Measurements from ENCODE around the gene PAIP1.

PAIP1 gene

DNA sequence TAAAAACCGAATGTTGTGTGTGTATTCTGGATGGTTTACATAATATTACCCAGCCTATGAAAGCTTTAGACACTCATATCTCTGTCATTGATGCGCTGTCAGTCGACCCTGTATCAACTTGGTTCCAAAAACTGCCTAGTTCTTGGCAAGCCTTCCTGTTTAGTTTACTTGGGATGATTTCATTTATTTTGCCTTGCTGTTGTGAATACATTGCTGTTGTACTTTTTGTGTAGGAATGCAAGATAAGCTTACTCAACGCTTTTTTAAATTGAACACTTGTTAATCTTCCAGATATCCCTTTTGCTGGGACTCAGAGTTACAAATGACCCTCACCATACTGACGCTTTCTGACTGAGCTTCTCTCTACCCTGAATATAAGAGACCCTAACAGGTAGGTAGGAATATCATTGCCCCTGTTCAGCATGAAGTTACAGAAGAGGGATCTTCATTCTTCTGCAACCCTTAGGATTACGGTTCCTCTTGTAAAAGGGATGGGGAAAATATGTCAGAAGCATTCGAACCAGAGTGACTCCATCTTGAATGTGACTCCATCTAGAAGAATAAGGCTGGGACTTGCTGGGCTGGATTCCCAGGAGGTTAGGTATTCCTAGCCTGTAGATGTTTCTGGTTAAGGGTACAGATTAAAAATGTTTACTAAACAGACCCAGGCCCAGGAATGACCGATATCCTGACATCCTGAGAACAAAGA, 13.7 kb upstream of the PAIP1 start:
- TF ChIP-seq, protein P1, sequence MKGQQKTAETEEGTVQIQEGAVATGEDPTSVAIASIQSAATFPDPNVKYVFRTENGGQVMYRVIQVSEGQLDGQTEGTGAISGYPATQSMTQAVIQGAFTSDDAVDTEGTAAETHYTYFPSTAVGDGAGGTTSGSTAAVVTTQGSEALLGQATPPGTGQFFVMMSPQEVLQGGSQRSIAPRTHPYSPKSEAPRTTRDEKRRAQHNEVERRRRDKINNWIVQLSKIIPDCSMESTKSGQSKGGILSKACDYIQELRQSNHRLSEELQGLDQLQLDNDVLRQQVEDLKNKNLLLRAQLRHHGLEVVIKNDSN (IDR thresholded peaks at IDR 0.05), result no peak
- TF ChIP-seq EGR1 (IDR thresholded peaks at IDR 0.05) (no peak), RAD21 (IDR thresholded peaks at IDR 0.05; ENCODE audit: low read depth) (no peak)

GRCh38 chr5:43569236-43569746, 12.4 kb upstream of the PAIP1 start:
- TF ChIP-seq ZBTB7A (IDR thresholded peaks at IDR 0.05; ENCODE audit: low read depth), result no peak
- no peak for TF ChIP-seq TEAD4 (IDR thresholded peaks at IDR 0.05)
- TF ChIP-seq NFIC (IDR thresholded peaks at IDR 0.05), result no peak
- TF ChIP-seq TCF12 (IDR thresholded peaks at IDR 0.05; ENCODE audit: low read depth), result no peak
- TF ChIP-seq, protein P2, sequence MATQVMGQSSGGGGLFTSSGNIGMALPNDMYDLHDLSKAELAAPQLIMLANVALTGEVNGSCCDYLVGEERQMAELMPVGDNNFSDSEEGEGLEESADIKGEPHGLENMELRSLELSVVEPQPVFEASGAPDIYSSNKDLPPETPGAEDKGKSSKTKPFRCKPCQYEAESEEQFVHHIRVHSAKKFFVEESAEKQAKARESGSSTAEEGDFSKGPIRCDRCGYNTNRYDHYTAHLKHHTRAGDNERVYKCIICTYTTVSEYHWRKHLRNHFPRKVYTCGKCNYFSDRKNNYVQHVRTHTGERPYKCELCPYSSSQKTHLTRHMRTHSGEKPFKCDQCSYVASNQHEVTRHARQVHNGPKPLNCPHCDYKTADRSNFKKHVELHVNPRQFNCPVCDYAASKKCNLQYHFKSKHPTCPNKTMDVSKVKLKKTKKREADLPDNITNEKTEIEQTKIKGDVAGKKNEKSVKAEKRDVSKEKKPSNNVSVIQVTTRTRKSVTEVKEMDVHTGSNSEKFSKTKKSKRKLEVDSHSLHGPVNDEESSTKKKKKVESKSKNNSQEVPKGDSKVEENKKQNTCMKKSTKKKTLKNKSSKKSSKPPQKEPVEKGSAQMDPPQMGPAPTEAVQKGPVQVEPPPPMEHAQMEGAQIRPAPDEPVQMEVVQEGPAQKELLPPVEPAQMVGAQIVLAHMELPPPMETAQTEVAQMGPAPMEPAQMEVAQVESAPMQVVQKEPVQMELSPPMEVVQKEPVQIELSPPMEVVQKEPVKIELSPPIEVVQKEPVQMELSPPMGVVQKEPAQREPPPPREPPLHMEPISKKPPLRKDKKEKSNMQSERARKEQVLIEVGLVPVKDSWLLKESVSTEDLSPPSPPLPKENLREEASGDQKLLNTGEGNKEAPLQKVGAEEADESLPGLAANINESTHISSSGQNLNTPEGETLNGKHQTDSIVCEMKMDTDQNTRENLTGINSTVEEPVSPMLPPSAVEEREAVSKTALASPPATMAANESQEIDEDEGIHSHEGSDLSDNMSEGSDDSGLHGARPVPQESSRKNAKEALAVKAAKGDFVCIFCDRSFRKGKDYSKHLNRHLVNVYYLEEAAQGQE (IDR thresholded peaks at IDR 0.05; ENCODE audit: low read depth), result no peak
- no peak for TF ChIP-seq FOXM1 (IDR thresholded peaks at IDR 0.05; ENCODE audit: borderline replicate concordance, low read depth)
- TF ChIP-seq, protein P1 (IDR thresholded peaks at IDR 0.05), result no peak
- TF ChIP-seq EP300 (IDR thresholded peaks at IDR 0.05; ENCODE audit: borderline replicate concordance), result no peak

- no peak for TF ChIP-seq RAD21 (IDR thresholded peaks at IDR 0.05; ENCODE audit: low read depth)
- no peak for TF ChIP-seq EP300 (IDR thresholded peaks at IDR 0.05; ENCODE audit: borderline replicate concordance)
- TF ChIP-seq TCF12 (IDR thresholded peaks at IDR 0.05; ENCODE audit: low read depth), result no peak
- TF ChIP-seq TEAD4 (IDR thresholded peaks at IDR 0.05), result no peak
- no peak for TF ChIP-seq TAF1 (IDR thresholded peaks at IDR 0.05; ENCODE audit: low read depth)
- no peak for TF ChIP-seq FOXM1 (IDR thresholded peaks at IDR 0.05; ENCODE audit: borderline replicate concordance, low read depth)
- TF ChIP-seq CEBPB (IDR thresholded peaks at IDR 0.05), result no peak
- TF ChIP-seq YY1 (IDR thresholded peaks at IDR 0.05; ENCODE audit: low read depth), result no peak
- TF ChIP-seq, protein P2 (IDR thresholded peaks at IDR 0.05; ENCODE audit: low read depth), result no peak
- TF ChIP-seq NFIC (IDR thresholded peaks at IDR 0.05), result no peak
- TF ChIP-seq, protein P3, sequence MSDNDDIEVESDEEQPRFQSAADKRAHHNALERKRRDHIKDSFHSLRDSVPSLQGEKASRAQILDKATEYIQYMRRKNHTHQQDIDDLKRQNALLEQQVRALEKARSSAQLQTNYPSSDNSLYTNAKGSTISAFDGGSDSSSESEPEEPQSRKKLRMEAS (IDR thresholded peaks at IDR 0.05), result no peak
- no peak for TF ChIP-seq ZBTB7A (IDR thresholded peaks at IDR 0.05; ENCODE audit: low read depth)
- TF ChIP-seq, protein P1 (IDR thresholded peaks at IDR 0.05), result no peak
- TF ChIP-seq EGR1 (IDR thresholded peaks at IDR 0.05), result no peak
- no peak for TF ChIP-seq CREB1 (IDR thresholded peaks at IDR 0.05; ENCODE audit: low read depth)
These were observed 11.1 kb upstream of the PAIP1 start for GRCh38 chr5:43567967-43568366.

GRCh38 chr5:43565043-43565442, 8.2 kb upstream of the PAIP1 start:
- TF ChIP-seq TAF1 (IDR thresholded peaks at IDR 0.05; ENCODE audit: low read depth) (no peak), FOXM1 (IDR thresholded peaks at IDR 0.05; ENCODE audit: borderline replicate concordance, low read depth) (no peak), EP300 (IDR thresholded peaks at IDR 0.05; ENCODE audit: borderline replicate concordance) (no peak), RAD21 (IDR thresholded peaks at IDR 0.05; ENCODE audit: low read depth) (no peak), TCF12 (IDR thresholded peaks at IDR 0.05; ENCODE audit: low read depth) (no peak), CREB1 (IDR thresholded peaks at IDR 0.05; ENCODE audit: low read depth) (no peak), ZBTB7A (IDR thresholded peaks at IDR 0.05; ENCODE audit: low read depth) (no peak)
- TF ChIP-seq, protein P2 (IDR thresholded peaks at IDR 0.05; ENCODE audit: low read depth), result no peak

All from Ishikawa (cell line).